ENCODE data around the gene ILF2.
"Not testable (repeated sequence)": the region's sequence is repeated elsewhere in the genome, so short reads cannot be mapped to it uniquely, and the experiment has no call there.

- not testable (repeated sequence) for TF ChIP-seq ZNF248 (tag by site-specific recombination; IDR thresholded peaks at IDR 0.05); CTCF (tag by site-specific recombination; IDR thresholded peaks at IDR 0.05); ZNF341 (tag by site-specific recombination; IDR thresholded peaks at IDR 0.05; ENCODE audit: low read depth); ZNF660 (tag by site-specific recombination; IDR thresholded peaks at IDR 0.05); SCRT1 (tag by site-specific recombination; IDR thresholded peaks at IDR 0.05; ENCODE audit: borderline replicate concordance)
- TF ChIP-seq, protein P1, sequence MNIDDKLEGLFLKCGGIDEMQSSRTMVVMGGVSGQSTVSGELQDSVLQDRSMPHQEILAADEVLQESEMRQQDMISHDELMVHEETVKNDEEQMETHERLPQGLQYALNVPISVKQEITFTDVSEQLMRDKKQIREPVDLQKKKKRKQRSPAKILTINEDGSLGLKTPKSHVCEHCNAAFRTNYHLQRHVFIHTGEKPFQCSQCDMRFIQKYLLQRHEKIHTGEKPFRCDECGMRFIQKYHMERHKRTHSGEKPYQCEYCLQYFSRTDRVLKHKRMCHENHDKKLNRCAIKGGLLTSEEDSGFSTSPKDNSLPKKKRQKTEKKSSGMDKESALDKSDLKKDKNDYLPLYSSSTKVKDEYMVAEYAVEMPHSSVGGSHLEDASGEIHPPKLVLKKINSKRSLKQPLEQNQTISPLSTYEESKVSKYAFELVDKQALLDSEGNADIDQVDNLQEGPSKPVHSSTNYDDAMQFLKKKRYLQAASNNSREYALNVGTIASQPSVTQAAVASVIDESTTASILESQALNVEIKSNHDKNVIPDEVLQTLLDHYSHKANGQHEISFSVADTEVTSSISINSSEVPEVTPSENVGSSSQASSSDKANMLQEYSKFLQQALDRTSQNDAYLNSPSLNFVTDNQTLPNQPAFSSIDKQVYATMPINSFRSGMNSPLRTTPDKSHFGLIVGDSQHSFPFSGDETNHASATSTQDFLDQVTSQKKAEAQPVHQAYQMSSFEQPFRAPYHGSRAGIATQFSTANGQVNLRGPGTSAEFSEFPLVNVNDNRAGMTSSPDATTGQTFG (tag by site-specific recombination; IDR thresholded peaks at IDR 0.05; ENCODE audit: borderline replicate concordance): not testable (repeated sequence)
Observed at GRCh38 chr1:153716211-153716610, 45.4 kb upstream of the ILF2 start.
